ENCODE results near the gene GPR176.
"Not testable (repeated sequence)": the region's sequence is repeated elsewhere in the genome, so short reads cannot be mapped to it uniquely, and the experiment has no call there.

GPR176 gene

DNA sequence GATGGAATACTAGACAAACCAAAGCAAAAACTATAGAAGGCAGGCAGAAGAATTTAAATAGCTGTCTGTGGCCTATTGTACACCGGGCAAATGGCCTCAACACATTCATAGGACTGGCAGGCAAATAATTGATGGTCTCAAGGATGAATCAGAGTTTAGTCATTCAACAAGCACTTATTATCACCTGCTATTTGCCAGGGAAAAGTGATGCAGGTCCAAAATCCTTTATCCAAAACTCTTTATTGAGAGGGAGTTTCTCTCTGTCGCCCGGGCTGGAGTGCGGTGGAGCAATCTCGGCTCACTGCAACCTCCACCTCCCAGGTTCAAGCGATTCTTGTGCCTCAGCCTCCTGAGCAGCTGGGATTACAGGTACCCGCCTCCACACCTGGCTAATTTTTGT, 16.1 kb upstream of the GPR176 start:
- DNase-seq (ENCODE audit: low read depth in 2 of 2): no peak

- DNase-seq (ENCODE audit: low read depth in 2 of 2): no peak
Measured at GRCh38 chr15:39935241-39935640, 15.2 kb upstream of the GPR176 start.

- no peak for DNase-seq (ENCODE audit: low read depth in 2 of 2)
Measured at GRCh38 chr15:39934397-39935071, 14.5 kb upstream of the GPR176 start.

- no peak for DNase-seq (ENCODE audit: low read depth in 2 of 2)
Measured at GRCh38 chr15:39931615-39932014, 11.5 kb upstream of the GPR176 start.

- DNase-seq (ENCODE audit: low read depth in 2 of 2): no peak
Measured at GRCh38 chr15:39926526-39926925, 6.5 kb upstream of the GPR176 start.

- DNase-seq (ENCODE audit: low read depth in 2 of 2): no peak
Measured at GRCh38 chr15:39925112-39925842, 5.2 kb upstream of the GPR176 start.

GRCh38 chr15:39924437-39924836, 4.4 kb upstream of the GPR176 start:
- no peak for DNase-seq (ENCODE audit: low read depth in 2 of 2)

DNA sequence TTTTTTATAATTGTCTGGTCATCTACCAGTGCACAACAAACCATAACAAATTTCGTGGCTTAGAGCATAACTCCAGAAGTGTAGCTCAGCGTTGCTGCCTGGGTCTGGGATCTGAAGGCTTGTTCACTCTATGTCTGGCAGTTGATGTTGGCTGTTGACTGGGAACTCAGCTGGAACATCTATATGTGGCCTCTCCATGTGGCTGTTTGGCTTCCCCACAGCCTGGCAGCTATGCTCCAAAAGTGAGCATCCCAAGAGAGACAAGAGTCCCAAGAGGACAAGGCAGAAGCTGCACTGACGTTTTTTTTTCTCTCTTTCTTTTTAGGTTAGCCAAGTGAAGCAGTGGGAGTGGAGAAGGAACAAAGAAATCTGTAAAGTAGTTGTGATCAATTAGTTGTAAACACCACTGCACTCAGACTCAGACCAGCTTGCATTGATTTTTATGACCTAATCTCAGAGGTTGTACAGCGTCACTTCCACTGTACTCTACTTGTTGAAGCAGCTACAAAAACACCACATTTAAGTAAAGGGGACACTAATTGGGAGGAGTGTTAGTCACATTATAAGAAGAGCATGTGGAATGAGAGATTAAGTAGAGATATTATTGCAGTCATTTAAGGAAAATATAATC, 2.5 kb upstream of the GPR176 start:
- no peak for DNase-seq (ENCODE audit: low read depth in 2 of 2)

DNA sequence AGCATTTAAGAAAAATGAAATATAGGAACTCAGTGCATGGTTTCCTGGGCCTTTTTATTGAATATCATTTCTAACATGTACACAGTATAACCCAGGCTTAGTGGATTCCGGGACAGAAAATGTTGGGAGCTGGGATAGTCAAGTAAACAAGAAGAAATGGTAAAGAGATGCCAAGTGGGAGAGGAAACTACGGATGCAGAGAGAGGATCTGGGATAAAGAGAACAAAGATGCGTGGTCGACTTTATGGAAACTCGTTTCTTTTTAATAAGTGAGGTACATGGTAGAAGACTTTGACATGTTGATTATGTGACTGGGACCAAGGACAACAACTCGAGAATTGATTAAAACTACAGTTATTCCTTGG, 1.2 kb upstream of the GPR176 start:
- DNase-seq (ENCODE audit: low read depth in 2 of 2): no peak

- peak; percentile 58 to 59 for DNase-seq (ENCODE audit: low read depth in 2 of 2)
Measured at GRCh38 chr15:39920510-39921273, 626 bp upstream of the GPR176 start.

- DNase-seq (ENCODE audit: low read depth in 2 of 2): no peak
Measured at GRCh38 chr15:39919411-39919747, 687 bp downstream of the GPR176 start.

DNA sequence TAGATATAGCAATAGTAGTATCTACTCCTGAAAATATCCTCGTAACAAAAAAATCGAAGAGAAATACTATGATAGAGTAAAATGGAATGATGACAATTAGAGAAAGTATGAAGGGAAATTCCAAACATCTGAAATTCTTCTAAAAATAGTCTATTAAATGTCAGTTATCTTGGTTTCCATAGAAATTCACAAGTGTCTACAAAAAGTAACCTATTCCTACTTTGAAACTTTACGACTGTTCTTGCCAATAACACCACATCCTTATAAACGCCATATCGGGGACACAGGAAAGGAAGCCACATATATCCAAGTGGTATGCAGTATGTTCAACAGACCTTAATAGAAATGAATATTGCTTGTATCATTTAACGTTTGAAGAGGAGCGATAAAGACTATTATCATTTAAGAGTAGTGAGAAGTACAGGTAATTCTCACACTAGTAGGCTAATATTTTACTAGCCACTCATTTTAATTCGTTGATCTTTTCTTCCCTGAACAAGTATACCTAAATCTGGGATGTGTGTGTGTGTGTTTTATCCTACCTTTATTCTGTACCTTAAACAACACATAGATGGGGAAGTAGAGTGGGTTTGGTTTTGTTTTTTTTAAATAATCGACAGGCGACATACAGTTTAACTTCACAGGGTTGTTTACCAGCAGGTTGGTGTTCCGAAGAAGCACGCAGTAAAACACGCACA, 1.2 kb downstream of the GPR176 start:
- no peak for DNase-seq (ENCODE audit: low read depth in 2 of 2)

GRCh38 chr15:39914977-39915376, 5.1 kb downstream of the GPR176 start:
- DNase-seq (ENCODE audit: low read depth in 2 of 2): no peak

DNA sequence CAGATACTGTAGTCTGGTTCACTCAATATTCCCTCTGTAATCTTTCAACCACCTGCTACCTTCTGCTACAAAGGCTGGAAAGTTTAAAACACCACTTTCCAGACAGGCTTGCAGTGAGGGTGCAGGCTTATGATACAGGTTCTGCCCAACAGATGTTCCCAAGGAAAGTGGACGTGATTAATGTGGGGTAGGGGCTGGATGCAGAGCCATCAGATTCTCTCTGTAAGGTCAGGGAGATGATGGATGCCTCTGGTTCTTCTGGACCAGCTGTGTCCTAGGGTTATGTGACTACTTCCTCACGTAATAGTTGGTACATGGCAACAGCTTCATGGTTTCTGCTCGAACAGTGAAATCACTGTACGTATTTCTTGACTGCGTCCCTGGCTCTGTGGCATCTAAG, 11.1 kb downstream of the GPR176 start:
- no peak for DNase-seq (ENCODE audit: low read depth in 2 of 2)

DNA sequence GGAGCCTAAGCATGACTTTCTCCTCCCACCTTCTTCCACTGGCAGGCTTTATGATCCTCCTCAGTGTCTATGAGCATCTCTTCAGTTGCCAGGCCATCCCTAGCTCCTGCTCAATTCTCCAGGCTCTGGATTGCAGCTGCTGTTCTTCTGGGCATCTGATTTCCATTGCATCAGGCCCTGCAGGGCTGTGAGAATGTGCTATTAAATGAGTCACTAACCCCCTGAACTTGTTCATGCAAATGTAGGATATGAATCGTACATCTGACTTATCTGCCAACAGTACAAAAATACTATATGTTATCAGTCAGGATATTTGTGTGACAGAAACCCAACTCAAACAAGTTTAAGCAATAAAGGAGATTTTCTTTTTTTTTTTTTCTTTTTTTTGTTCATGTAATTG, 11.9 kb downstream of the GPR176 start:
- no peak for DNase-seq (ENCODE audit: low read depth in 2 of 2)

DNA sequence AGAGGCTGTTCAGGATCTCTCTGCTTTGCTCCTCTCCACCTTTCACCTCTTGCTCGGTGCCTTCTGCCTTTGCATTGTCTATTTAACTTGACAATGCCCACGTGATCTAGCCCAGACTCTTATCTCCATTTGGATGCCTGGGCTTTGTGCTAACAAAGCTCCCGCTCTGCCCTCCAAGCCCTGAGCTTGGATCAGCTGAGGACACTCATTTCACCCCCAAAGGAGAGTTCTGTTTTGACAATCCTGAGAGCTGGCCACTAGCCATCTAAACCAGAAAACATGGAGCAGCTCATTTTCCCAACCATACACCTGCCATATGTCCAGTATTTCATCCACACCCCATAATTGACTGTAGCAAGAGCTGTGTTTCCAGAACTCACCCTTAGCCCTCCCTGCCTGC, 12.8 kb downstream of the GPR176 start:
- no peak for DNase-seq (ENCODE audit: low read depth in 2 of 2)

DNA sequence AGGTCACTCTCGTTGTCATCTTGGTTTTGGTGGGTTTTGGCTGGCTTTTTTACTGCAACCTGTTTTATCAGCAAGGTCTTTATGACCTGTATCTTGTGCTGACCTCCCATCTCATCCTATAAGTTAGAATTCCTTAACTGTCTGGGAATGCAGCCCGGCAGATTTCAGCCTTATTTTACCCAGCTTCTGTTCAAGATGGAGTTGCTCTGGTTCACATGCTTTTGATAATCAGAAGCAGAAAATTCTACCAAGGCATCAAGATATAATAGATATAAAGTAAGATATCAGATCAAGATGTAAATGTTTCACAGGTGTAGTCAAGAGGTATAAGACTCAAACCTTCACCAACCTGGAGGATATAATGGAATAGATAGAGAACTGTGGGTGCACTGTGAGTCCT, 16.0 kb downstream of the GPR176 start:
- DNase-seq (ENCODE audit: low read depth in 2 of 2): no peak

DNA sequence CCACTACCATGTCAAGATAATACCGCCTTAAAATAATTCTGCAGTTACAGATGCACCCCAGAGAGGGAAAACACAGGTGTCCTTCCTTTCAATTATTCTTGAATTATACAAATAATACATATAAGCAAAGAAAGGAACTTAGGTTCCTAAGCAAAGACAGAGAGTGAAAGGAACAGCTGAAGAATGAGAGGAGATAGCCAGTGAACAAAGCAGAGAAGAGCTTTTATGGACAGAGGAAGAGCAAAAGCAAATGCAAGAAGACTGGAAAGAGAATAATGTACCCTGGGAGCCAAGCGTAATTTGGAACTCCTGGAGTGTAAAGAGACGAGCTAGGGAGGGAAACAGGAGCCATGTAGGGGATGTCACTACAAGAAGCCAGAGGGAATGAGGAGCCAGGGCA, 21.7 kb downstream of the GPR176 start:
- DNase-seq (ENCODE audit: low read depth in 2 of 2): no peak

GRCh38 chr15:39896846-39897245, 23.2 kb downstream of the GPR176 start:
- DNase-seq (ENCODE audit: low read depth in 2 of 2): no peak

DNA sequence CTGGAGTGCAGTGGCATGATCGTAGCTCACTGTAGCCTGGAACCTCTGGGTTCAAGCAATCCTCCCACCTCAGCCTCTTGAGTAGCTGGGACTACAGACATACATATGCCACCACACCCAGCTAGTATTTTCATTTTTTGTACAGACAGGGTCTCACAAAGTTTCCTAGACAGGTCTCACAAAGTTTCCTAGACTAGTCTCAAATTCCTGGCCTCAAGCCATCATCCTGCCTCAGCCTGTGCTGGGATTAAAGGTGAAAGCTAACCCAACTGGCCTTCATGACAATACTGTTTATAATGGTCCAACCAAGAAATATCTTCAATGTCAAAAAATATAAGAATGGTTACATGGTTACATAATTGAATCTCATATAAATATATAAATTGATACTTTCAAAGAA, 24.0 kb downstream of the GPR176 start:
- DNase-seq (ENCODE audit: low read depth in 2 of 2): no peak

DNA sequence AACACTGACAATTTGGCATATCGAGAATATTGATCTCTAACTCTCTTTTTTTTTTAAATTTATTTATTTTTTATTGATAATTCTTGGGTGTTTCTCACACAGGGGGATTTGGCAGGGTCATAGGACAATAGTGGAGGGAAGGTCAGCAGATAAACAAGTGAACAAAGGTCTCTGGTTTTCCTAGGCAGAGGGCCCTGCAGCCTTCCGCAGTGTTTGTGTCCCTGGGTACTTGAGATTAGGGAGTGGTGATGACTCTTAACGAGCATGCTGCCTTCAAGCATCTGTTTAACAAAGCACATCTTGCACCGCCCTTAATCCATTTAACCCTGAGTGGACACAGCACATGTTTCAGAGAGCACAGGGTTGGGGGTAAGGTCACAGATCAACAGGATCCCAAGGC, 27.0 kb downstream of the GPR176 start:
- not testable (repeated sequence) for DNase-seq (ENCODE audit: low read depth in 2 of 2)

GRCh38 chr15:39892418-39892817, 27.6 kb downstream of the GPR176 start:
- DNase-seq (ENCODE audit: low read depth in 2 of 2): no peak
